HuH-7 (cell line): ENCODE measurements around the gene SLU7.
"Not testable (repeated sequence)": the region's sequence is repeated elsewhere in the genome, so short reads cannot be mapped to it uniquely, and the experiment has no call there.

Experiments
- DNase-seq: peaks from one replicate; pipeline ENCODE4 v3.0.0; 2011; ENCODE audit warnings: low spot score

The SLU7 gene

GRCh38 chr5:160450164-160450932 lies 31.5 kb upstream of the SLU7 start:
- no peak for DNase-seq

DNA sequence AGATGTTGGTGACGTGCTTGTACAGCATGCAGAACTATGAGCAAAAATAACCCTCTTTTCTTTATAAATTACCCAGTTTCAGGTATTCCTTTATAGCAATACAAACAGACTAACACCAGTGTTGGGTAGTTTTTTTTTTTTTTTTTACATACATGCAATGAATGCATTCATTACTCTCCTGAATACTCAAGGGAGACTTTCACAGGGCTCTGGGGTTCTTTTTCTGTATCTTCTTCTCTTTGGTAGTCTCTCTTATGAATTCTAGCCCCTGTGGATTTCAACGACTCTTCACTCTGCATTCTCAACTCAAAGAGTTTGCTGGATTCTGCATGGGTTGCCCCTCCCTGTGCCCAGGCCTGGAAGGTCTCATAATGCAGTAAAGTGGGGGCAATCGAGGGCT lies 30.6 kb upstream of the SLU7 start:
- no peak for DNase-seq

- no peak for DNase-seq
Observed at GRCh38 chr5:160448886-160449285, 30.0 kb upstream of the SLU7 start.

DNA sequence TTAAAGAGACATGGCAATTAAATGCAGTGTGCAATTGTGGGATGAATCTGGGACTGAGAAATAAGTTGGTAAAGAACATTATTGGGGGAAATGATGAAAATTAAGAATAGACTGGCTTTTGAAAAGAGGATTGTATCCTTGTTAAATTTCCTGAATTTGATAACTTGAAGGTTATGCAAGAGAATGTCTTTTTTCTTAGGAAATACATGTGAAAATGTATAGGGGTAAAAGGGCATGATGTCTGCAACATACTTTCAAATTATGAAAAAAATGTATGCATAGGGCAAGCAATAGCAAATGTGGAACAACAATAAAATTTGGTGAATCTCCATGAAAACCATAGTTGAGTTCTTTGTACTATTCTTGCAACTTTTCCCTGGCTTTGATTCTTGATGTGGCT lies 26.9 kb upstream of the SLU7 start:
- no peak for DNase-seq

DNA sequence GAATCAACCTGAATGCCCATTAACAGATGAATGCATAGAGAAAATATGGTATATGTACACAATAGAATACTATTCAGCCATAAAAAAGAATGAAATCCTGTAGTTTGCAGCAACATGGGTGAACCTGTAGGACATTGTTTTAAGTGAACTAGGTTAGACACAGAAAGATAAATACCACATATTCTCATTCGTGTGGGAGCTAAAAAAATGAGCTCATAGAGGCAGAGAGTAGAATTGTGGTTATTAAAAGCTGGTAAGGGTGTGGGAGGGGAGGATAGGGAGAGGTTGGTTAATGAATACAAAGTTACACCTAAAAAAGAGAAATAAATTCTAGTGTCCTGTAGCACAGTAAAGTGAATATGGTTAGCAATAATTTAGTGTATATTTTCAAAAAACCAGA lies 26.3 kb upstream of the SLU7 start:
- DNase-seq, result no peak

DNA sequence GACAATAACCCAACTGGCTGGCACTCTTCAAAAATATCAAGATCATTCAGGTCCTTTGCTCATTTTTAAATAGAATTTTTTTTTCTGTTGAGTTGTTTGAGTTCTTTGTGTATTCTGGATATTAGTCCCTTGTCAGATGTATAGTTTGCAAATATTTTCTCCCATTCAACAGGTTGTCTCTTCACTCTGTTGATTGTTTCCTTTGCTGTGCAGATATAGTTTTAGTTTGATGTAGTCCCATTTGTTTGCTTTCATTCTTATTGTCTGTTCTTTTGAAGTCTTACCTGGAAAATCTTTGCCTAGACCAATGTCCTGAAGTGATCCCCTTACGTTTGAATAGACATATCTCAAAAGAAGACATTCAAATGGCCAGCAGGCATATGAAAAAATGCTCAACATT lies 25.5 kb upstream of the SLU7 start:
- no peak for DNase-seq

DNA sequence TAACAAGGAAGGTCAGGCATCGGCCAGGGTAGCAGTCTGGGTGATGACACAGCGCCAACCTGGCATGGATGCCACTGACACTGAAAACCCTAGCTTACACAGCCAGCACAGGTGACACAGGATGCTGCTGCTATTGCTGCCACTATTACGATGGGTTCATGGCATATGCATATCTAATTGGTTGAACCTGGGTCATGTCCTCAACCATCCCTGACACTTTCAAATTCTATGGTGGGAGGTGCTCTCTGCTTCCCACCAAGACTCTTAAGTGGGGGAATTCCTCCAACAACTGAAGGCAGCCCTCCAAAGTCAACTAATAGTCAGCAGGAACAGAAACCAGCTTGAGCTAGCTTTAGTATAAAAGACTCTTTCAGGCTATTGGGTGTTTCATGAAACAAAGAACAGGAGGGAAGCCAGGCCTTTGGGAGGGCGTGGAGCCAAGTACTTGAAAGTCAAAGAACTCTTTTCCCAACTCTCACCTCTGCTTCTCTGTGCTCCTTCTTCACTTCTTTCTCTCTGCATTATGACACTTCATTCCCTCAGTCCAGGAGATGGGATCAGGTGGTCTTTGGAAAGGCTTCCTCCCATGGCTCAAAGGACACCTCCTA lies 24.0 kb upstream of the SLU7 start:
- DNase-seq, result no peak

GRCh38 chr5:160441311-160441781 lies 22.5 kb upstream of the SLU7 start:
- DNase-seq, result no peak

- peak; percentile 79 for DNase-seq
Observed at GRCh38 chr5:160439205-160439600, 20.3 kb upstream of the SLU7 start.

GRCh38 chr5:160438316-160439204 lies 19.7 kb upstream of the SLU7 start:
- DNase-seq, result peak; percentile 70

GRCh38 chr5:160437271-160437670 lies 18.4 kb upstream of the SLU7 start:
- DNase-seq, result no peak

DNA sequence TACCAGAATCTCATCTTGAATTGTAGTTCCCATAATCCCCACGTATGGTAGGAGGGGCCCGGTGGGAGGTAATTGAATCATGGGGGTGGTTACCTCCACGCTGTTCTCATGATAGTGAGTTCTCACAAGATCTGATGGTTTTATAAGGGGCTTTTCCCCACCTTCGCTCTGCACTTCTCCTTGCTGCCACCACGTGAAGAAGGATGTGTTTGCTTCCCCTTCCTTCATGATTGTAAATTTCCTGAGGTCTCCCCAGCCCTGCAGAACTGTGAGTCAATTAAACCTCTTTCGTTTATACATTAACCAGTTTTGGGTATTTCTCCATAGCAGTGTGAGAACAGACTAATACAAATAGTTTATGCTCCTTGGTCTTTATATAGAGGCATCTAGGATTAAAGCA lies 17.8 kb upstream of the SLU7 start:
- DNase-seq, result not testable (repeated sequence)

DNA sequence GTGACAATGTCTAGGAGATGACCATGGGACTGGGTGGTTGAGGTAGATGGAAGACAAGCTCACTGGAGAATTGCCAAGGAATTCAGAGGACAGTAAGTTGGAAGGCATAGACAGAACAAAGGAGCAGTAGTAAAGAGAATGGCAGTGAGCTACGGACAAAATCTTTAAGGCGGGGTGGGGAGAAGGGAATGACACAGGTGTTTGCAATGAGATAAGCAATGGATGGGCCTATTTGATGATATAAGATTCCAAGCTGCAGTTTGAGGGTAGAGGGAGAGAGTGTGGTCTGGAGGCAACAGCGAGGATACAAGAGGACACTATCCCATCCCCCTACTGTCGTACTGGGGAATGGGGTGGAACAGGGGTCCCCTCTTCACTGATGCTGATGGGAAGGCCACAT lies 17.1 kb upstream of the SLU7 start:
- no peak for DNase-seq

- DNase-seq, result no peak
Observed at GRCh38 chr5:160435532-160435931, 16.7 kb upstream of the SLU7 start.

GRCh38 chr5:160434022-160434531 lies 15.2 kb upstream of the SLU7 start:
- DNase-seq, result no peak

GRCh38 chr5:160432787-160433186 lies 13.9 kb upstream of the SLU7 start:
- no peak for DNase-seq

- DNase-seq, result no peak
Observed at GRCh38 chr5:160432196-160432595, 13.3 kb upstream of the SLU7 start.

DNA sequence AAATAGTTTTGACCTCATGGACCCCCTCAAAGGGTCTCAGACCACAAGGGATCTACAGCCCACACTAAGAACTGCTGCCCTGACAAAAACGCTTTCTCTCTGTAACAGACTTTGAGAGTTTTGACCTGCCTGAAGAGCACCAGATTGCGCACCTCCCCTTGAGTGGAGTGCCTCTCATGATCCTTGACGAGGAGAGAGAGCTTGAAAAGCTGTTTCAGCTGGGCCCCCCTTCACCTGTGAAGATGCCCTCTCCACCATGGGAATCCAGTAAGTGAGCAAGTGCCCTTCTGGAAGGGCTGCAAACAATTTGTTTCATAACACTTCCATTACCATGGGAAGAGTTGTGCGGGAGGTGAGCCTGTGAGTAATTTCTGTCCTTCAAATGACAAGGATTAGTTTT lies 8.7 kb upstream of the SLU7 start:
- no peak for DNase-seq

DNA sequence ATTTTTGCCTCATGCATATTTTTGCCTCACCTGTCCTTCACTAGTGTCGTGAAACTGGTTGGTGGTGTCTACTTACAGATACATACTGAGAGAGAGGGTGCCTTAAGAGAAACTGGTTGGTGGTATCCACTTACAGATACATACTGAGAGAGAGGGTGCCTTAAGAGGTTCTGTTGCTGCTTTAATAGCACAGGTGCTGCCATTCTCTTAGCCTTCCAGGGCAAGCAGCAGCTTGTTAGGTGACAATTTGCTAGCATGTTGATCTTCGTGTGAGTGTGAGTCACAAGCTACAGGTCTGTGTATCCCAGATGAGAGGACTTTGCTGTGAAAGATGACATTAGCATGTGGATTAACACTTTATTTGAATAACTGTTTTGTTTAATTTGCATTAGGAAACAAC lies 4.2 kb upstream of the SLU7 start:
- no peak for DNase-seq

GRCh38 chr5:160421625-160422258 lies 2.9 kb upstream of the SLU7 start, which contains the start of gene PTTG1:
PTTG1 (plus strand) TSS chr5:160421855; CDS start chr5:160422313, 458 bp downstream.
- DNase-seq, result peak; percentile 82

DNA sequence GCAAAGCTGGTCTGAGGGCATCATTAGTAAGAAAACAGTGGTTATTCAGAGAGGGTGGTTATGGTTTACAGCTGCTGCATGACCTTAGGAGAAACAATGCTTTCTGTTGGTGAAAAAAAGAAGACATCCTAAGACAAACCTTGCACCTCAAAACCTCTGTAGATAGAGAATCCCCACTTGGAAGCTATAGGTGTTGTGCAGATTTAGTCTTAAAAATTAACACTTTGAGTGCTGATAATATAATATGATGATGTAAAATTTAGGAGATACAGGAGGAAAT lies 1.4 kb upstream of the SLU7 start:
- no peak for DNase-seq
